ENCODE results near the gene ZNF358. TPM values are rescaled to one million over a fixed set of nuclear protein-coding genes. Genes with fewer than 3 reads are reported as not detected.

The ZNF358 gene
- 48.2 and 95.7 TPM in 2 replicates for total RNA-seq

GRCh38 chr19:7515645-7516151, at the start of gene ZNF358:
ZNF358 (plus strand) TSS chr19:7516103; CDS start chr19:7519243, 3,140 bp downstream.

GRCh38 chr19:7488736-7489353, 27.1 kb upstream of the ZNF358 start, which contains the start of gene PEX11G:
PEX11G (minus strand) TSS chr19:7489035; CDS start chr19:7489010, 25 bp downstream.

GRCh38 chr19:7522072-7522922, 6.4 kb downstream of the ZNF358 start, which contains the start of gene MCOLN1:
MCOLN1 (plus strand) TSS chr19:7522624; CDS start chr19:7522751, 127 bp downstream.

GRCh38 chr19:7535047-7535997, 19.4 kb downstream of the ZNF358 start, which contains the start of gene PNPLA6:
PNPLA6 (plus strand) TSS chr19:7535717; CDS start chr19:7535789, 72 bp downstream.

Other genes with a start within 250 kb of the ZNF358 start
- gene INSR, start 221.7 kb upstream of the ZNF358 start, total RNA-seq, result 3.3 and 10.6 TPM in 2 replicates
- 51.3 and 52.0 TPM in 2 replicates for gene ARHGEF18, start 167.2 kb upstream of the ZNF358 start, total RNA-seq
- 3.9 and 9.5 TPM in 2 replicates for gene PEX11G, start 27.1 kb upstream of the ZNF358 start, total RNA-seq
- 7.9 and 12.4 TPM in 2 replicates for gene MCOLN1, start 6.5 kb downstream of the ZNF358 start, total RNA-seq
- gene PNPLA6, start 19.6 kb downstream of the ZNF358 start, total RNA-seq, result 119 and 204 TPM in 2 replicates
- 2.3 and 3.8 TPM in 2 replicates for gene CAMSAP3, start 79.8 kb downstream of the ZNF358 start, total RNA-seq
- 43.3 and 61.1 TPM in 2 replicates for gene XAB2, start 113.4 kb downstream of the ZNF358 start, total RNA-seq
- gene PET100, start 113.7 kb downstream of the ZNF358 start, total RNA-seq, result 14.0 and 27.0 TPM in 2 replicates
- gene PCP2, start 117.6 kb downstream of the ZNF358 start, total RNA-seq, result 1.4 TPM in 1 of 2 replicates, not detected in the other
- 37.0 and 76.3 TPM in 2 replicates for gene STXBP2, start 121.0 kb downstream of the ZNF358 start, total RNA-seq
- not detected in 2 replicates for gene RETN, start 152.9 kb downstream of the ZNF358 start, total RNA-seq
- not detected in 2 replicates for gene MCEMP1, start 161.0 kb downstream of the ZNF358 start, total RNA-seq
- 114 and 143 TPM in 2 replicates for gene TRAPPC5, start 164.7 kb downstream of the ZNF358 start, total RNA-seq
- gene FCER2, start 186.0 kb downstream of the ZNF358 start, total RNA-seq, result not detected in 2 replicates
- not detected in 2 replicates for gene CLEC4G, start 216.0 kb downstream of the ZNF358 start, total RNA-seq
- gene CD209, start 231.4 kb downstream of the ZNF358 start, total RNA-seq, result not detected in 2 replicates
- not detected in 2 replicates for gene CLEC4M, start 247.1 kb downstream of the ZNF358 start, total RNA-seq